CD1c-positive myeloid dendritic cell (primary cell): ENCODE data around the gene PDXP.

Experiments
- DNase-seq: peaks from one replicate; pipeline ENCODE4 v3.0.0-alpha.2; 2016; ENCODE audit errors: extremely low spot score

PDXP gene

GRCh38 chr22:37696657-37697537 lies 38.4 kb downstream of the PDXP start, which contains the start of gene TRIOBP:
Gene TRIOBP (plus strand): TSS chr22:37697048. CDS start chr22:37701366, 4,318 bp downstream.
- DNase-seq = peak; percentile 94

DNA sequence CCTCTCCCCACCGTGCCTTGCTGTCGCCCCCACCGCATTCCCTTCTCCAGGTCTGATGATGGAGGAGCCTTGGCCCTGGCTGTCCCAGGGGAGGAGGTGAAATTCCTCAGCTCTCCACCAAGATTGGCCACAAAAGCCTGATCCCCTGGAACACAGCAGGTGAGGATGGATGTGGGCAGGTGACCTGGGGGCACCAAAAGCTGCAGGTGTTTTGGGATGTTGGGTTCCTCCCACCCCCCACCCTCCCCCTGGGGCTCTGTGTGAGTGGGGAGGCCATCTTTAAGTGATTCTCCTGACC lies 39.0 kb downstream of the PDXP start:
- DNase-seq = no peak

- DNase-seq = peak; percentile 62
These were observed 42.7 kb downstream of the PDXP start for GRCh38 chr22:37701141-37701786.

- DNase-seq = no peak
These were observed 45.4 kb downstream of the PDXP start for GRCh38 chr22:37703906-37704305.

DNA sequence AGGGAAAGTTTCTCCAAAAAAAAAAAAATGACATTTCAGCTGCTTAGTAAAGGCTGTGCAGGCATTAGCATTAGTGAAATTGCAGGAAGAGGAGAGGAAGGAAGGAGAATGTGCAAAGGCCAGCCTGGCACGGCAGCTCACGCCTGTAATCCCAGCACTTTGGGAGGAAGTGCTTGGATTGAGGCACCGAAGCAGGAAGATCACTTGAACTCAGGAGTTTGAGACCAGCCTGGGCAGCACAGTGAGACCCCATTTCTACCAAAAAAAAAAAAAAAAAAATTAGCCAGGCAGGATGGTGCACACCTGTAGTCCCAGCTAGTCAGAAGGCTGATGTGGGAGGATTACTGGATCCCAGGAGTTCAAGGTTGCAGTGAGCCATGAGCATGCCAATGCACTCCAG lies 46.1 kb downstream of the PDXP start:
- no peak for DNase-seq

DNA sequence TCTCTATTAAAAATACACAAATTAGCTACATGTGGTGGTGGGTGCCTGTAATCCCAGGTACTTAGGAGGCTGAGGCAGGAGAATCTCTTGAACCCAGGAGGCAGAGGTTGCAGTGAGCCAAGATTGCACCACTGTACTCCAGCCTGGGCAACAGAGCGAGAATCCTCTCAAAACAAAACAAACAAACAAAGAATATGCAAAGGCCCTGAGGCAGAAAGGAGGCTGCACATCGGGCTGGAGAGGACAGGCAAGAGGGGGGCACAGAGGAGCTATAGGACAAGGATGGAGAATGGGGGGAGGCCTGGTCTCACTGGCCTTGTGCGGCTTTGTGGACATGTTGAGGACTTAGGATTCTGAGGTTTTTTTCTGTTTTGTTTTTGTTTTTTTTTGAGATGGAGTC lies 46.7 kb downstream of the PDXP start:
- no peak for DNase-seq

DNA sequence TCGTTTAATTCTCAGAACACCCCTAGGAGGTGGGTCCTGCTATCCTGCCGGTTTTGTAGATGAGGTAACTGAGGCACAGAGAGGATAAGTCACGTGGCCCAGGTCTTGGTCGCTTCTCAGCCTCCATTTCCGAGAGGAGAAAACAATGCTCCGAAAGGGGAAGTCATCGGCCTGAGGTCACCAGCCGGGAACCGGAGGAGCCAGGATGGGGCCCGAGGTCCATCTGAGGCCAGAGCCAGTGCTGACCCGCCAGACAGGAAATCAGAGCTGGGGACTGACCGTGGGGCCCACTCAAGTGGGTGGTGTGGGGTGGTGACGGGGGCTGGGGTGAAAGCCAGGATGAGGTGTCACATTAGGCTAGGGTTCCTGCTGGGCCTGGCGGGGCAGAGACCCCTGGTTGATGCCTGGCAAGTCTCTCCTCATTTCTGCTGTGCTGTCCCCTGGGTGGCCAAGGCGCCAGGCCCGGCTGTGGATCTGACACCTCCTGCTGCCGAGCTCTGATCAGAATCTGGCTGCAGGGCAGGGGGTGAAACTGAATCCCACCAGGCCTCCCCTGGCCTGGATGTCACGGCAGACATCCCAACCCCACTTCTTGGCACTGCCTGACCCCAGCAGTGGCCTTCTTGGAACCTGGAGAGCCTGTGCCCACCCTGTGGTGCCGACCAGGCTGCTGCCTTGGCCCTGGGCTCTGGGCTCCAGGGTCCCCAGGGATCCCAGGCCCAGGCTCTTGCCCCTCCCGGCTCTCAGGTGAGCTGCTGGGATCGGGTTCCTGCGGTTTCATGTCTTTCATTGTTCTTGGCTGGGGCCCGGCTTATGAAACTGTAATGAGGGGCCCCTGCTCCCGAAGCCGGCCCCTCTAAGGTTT lies 50.3 kb downstream of the PDXP start:
- peak; percentile 55 for DNase-seq

GRCh38 chr22:37709445-37709765 lies 50.9 kb downstream of the PDXP start:
- DNase-seq = no peak

GRCh38 chr22:37710675-37711074 lies 52.2 kb downstream of the PDXP start:
- DNase-seq = no peak

DNA sequence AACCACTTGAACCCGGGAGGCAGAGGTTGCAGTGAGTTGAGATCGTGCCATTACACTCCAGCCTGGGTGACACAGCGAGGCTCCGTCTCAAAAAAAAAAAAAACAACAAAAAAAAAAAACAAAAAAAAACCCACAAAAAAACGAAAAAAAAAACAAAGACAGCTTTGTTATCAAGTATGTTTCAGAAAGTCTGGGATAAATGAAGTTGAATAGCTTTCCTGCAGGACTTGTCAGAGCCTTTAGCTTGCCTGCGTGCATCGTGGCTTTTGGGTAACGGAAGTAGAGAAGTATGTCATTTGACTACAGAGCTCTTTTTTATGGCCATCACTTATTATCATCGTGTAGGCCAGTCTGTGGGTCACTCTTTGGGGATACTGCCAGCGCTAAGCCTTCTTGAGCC lies 53.0 kb downstream of the PDXP start:
- no peak for DNase-seq

- DNase-seq = no peak
These were observed 55.2 kb downstream of the PDXP start for GRCh38 chr22:37713761-37714160.

DNA sequence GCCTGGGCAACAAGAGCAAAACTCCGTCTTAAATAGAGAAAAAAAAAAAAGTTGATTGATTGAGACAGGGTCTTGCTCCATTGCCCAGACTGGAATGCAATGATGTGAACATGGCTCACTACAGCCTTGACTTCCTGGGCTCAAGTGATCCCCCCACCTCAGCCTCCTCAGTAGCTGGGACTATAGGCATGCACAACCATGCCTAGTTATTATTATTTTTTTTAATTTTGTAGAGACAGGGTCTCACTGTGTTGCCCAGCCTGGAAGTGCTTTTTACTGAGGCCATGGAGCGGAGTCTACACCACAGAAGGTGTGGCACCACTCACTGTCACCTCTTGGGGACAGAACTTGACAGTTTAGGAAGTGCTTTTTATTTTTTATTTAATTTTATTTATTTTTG lies 56.1 kb downstream of the PDXP start:
- DNase-seq = no peak

GRCh38 chr22:37715760-37716159 lies 57.2 kb downstream of the PDXP start:
- no peak for DNase-seq
